HepG2 (cell line): Measurements from ENCODE around the gene EPN2. TPM values are rescaled to one million over a fixed set of nuclear protein-coding genes. Genes with fewer than 3 reads are reported as not detected.

Experiments used
- NR1H2 ChIP-seq: sonication (generic); formaldehyde crosslinking; IDR thresholded peaks from 2 replicates; pipeline ENCODE4 v1.8.1; 2022; ENCODE audit warnings: low read depth, missing genetic modification reagents, borderline replicate concordance
- ZFP90 ChIP-seq: sonication (generic); formaldehyde crosslinking; IDR thresholded peaks from 2 replicates; pipeline ENCODE4 v1.8.0; 2022; ENCODE audit warnings: missing genetic modification reagents, mild to moderate bottlenecking, inconsistent platforms, borderline replicate concordance
- ZNF318 ChIP-seq: sonication (generic); formaldehyde crosslinking; IDR thresholded peaks from 2 replicates; pipeline ENCODE4 v1.4.0; 2020; ENCODE audit warnings: mild to moderate bottlenecking, missing genetic modification reagents
- ZZZ3 ChIP-seq: sonication (generic); formaldehyde crosslinking; IDR thresholded peaks from 2 replicates; pipeline ENCODE4 v1.4.0; 2020; ENCODE audit warnings: missing genetic modification reagents, mild to moderate bottlenecking, borderline replicate concordance
- polyA plus RNA-seq, 8 experiments: library from polyadenylated mRNA; depleted of rRNA in 3 of 8; stranded (reverse) in 7 of 8; unstranded in 1 of 8; fragments of >200 nt; fragmentation: Illumina TruSeq in 4 of 8; extraction: Trizol in 4 of 8; gene quantifications; 2 replicates each; pipeline versions ENCODE4 v1.2.1 to v1.2.3, GENCODE V29; 2011 to 2016; ENCODE audit warnings: low read depth in 4 of 8, missing spikeins in 1 of 8, mixed read lengths in 1 of 8; ENCODE audit not compliant: insufficient read depth in 1 of 8
- total RNA-seq, 5 experiments: library from RNA; depleted of rRNA; stranded (reverse); fragments of >200 nt; fragmentation: Illumina TruSeq; extraction: Trizol; gene quantifications; 2 replicates each; pipeline ENCODE4 v1.2.3, GENCODE V29; 2016; ENCODE audit warnings: low read depth in 1 of 5
- TF ChIP-seq, protein P1 (sequence below): sonication (generic); formaldehyde crosslinking; IDR thresholded peaks from 2 replicates; pipeline ENCODE4 v1.4.0; 2020; ENCODE audit warnings: missing genetic modification reagents, borderline replicate concordance
- TF ChIP-seq, protein P2 (sequence below): sonication (generic); formaldehyde crosslinking; IDR thresholded peaks from 2 replicates; pipeline ENCODE4 v1.5.1; 2020; ENCODE audit warnings: mild to moderate bottlenecking, missing genetic modification reagents, borderline replicate concordance
- TF ChIP-seq, protein P3 (sequence below), 2 experiments: sonication (generic) in 1 of 2; formaldehyde crosslinking in 1 of 2; IDR thresholded peaks; 2 replicates each; pipeline versions ENCODE4 v1.5.1 to v1.6.1; 2011 to 2020; ENCODE audit warnings: borderline replicate concordance in 1 of 2, low read depth in 1 of 2, low read length in 1 of 2, mild to moderate bottlenecking in 1 of 2, missing genetic modification reagents in 1 of 2, moderate library complexity in 1 of 2

The EPN2 gene
- total and polyA plus RNA-seq, 2 of the 13 experiments (the other 11 are each of a cell fraction or from before 2014, with no cell fraction given), result 7.8 to 19.2 TPM

DNA sequence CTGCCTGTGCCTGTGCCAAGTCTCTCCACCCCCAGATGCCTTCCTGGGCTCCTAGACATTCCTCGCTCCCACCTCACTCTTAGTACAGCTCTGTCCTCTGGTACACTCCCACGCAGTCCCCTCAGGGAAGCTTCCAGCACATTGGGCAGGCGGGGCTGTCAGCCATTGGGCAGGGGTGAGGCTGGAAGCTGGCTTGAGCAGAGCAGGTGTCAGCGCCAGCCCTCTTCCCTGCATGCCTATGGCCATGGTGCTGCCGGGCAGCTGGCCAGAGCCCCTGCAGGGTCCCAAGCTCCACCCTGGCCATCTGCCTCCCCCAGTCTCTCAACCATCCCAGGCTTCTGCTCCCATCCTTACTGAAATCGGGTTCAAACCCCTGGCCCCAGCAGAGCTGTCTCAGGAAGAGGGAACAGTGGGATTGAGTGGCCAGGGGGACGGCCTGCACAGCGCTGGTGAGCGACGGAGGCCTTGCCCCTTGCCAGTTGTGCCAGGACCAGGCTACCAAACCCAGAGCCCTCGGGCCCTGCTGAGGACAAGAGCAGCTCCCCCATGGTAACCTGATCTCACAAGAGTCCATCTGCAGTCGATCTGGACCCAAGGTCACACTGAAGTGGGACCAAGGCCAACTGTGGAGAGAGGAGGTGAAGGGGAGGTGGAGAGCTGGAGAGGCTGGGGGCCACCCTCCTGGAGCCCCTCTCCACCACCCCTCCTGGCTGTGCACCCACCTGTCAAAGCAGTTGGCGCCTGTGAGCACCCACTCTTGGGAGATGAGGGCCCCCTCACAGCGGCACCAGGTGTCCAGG is 127.7 kb downstream of the EPN2 start (continued):
- TF ChIP-seq, protein P1, sequence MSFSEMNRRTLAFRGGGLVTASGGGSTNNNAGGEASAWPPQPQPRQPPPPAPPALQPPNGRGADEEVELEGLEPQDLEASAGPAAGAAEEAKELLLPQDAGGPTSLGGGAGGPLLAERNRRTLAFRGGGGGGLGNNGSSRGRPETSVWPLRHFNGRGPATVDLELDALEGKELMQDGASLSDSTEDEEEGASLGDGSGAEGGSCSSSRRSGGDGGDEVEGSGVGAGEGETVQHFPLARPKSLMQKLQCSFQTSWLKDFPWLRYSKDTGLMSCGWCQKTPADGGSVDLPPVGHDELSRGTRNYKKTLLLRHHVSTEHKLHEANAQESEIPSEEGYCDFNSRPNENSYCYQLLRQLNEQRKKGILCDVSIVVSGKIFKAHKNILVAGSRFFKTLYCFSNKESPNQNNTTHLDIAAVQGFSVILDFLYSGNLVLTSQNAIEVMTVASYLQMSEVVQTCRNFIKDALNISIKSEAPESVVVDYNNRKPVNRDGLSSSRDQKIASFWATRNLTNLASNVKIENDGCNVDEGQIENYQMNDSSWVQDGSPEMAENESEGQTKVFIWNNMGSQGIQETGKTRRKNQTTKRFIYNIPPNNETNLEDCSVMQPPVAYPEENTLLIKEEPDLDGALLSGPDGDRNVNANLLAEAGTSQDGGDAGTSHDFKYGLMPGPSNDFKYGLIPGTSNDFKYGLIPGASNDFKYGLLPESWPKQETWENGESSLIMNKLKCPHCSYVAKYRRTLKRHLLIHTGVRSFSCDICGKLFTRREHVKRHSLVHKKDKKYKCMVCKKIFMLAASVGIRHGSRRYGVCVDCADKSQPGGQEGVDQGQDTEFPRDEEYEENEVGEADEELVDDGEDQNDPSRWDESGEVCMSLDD, result no peak
- TF ChIP-seq, protein P2, sequence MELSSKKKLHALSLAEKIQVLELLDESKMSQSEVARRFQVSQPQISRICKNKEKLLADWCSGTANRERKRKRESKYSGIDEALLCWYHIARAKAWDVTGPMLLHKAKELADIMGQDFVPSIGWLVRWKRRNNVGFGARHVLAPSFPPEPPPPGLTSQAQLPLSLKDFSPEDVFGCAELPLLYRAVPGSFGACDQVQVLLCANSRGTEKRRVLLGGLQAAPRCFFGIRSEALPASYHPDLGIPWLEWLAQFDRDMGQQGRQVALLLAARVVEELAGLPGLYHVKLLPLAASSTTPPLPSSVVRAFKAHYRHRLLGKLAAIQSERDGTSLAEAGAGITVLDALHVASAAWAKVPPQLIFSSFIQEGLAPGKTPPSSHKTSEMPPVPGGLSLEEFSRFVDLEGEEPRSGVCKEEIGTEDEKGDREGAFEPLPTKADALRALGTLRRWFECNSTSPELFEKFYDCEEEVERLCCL (CRISPR knock-in tag), result no peak
- no peak for TF ChIP-seq NR1H2
- TF ChIP-seq, protein P3, sequence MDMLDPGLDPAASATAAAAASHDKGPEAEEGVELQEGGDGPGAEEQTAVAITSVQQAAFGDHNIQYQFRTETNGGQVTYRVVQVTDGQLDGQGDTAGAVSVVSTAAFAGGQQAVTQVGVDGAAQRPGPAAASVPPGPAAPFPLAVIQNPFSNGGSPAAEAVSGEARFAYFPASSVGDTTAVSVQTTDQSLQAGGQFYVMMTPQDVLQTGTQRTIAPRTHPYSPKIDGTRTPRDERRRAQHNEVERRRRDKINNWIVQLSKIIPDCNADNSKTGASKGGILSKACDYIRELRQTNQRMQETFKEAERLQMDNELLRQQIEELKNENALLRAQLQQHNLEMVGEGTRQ (IDR thresholded peaks at IDR 0.05; ENCODE audit: low read depth, low read length), result no peak
- TF ChIP-seq, protein P3 (CRISPR knock-in tag; IDR thresholded peaks at IDR 0.05; ENCODE audit: borderline replicate concordance), result no peak
- no peak for TF ChIP-seq ZZZ3
- no peak for TF ChIP-seq ZNF318 (CRISPR knock-in tag)
- TF ChIP-seq ZFP90 (CRISPR knock-in tag), result no peak
